Endothelial cell of umbilical vein (primary cell): ENCODE data around the gene AKR7A3. TPM values are rescaled to one million over a fixed set of nuclear protein-coding genes. Genes with fewer than 3 reads are reported as not detected.

ENCODE experiments used
- BruUV-seq: library from RNA; stranded (reverse); fragments of 400-500 nt; replicated peaks from 2 replicates; lab custom pipeline; 2021; lab: Mats Ljungman, UMichigan
- CTCF ChIA-PET: fragments of 300-600, 350-600 bp; sonication (Branson Sonifier 250); formaldehyde crosslinking; loops from one replicate; lab custom pipeline; 2021; ENCODE audit warnings: antibody characterized with exemption, inconsistent platforms; lab: Charles Lee
- POLR2A ChIA-PET: fragments of 300-600, 350-600 bp; sonication (Branson Sonifier 250); formaldehyde crosslinking; loops from one replicate; lab custom pipeline; 2021; ENCODE audit warnings: antibody characterized with exemption, inconsistent platforms; lab: Charles Lee
- DNase-seq: peaks from one replicate; pipeline ENCODE4 v3.0.0-alpha.2; 2011; ENCODE audit warnings: low read depth, low spot score
- FAIRE-seq: peaks from 2 replicates; lab custom pipeline; 2011; peaks lifted over from hg19 to GRCh38; lab: Jason Lieb, UNC
- H2AFZ ChIP-seq: 2 replicates; pipeline ENCODE4 v1.6.0; 2012; ENCODE audit warnings: low read depth, low read length, control low read depth, inconsistent platforms
- H3K27ac ChIP-seq: 2 replicates; pipeline ENCODE4 v1.5.1; 2011; ENCODE audit warnings: low read depth, mild to moderate bottlenecking, control low read depth, low read length, moderate library complexity; ENCODE audit not compliant: insufficient read depth
- H3K27me3 ChIP-seq, 2 experiments: 2 replicates each; pipeline versions ENCODE4 v1.6.0 to v1.6.1; 2011; ENCODE audit warnings: low read length in 2 of 2, mixed read lengths in 1 of 2; ENCODE audit not compliant: control insufficient read depth in 2 of 2, insufficient read depth in 2 of 2
- H3K36me3 ChIP-seq, 2 experiments: 2 replicates in 1 of 2; 3 replicates in 1 of 2; pipeline ENCODE4 v1.5.1; 2011; ENCODE audit warnings: low read length in 2 of 2, mild to moderate bottlenecking in 1 of 2, moderate library complexity in 1 of 2; ENCODE audit not compliant: control insufficient read depth in 2 of 2, insufficient read depth in 2 of 2; ENCODE audit errors: extremely low read depth in 1 of 2
- H3K4me1 ChIP-seq: 3 replicates; pipeline ENCODE4 v1.5.1; 2011; ENCODE audit warnings: mild to moderate bottlenecking, low read length; ENCODE audit not compliant: control insufficient read depth, insufficient read depth; ENCODE audit errors: extremely low read depth
- H3K4me2 ChIP-seq: 2 replicates; pipeline ENCODE4 v1.6.1; 2011; ENCODE audit warnings: low read length, control low read depth, mixed read lengths; ENCODE audit not compliant: insufficient read depth
- H3K4me3 ChIP-seq, 3 experiments: fragments of 200-600 bp in 1 of 3; sonication (generic), shearing (Covaris generic) in 1 of 3; replicated peaks in 1 of 3; 2 replicates each; pipeline ENCODE4 v1.5.1; 2011 to 2016; ENCODE audit warnings: control low read depth in 3 of 3, low read length in 3 of 3, mild to moderate bottlenecking in 2 of 3, inconsistent platforms in 1 of 3, low read depth in 1 of 3, moderate library complexity in 1 of 3; ENCODE audit not compliant: insufficient read depth in 1 of 3
- H3K79me2 ChIP-seq: 2 replicates; pipeline ENCODE4 v1.6.0; 2012; ENCODE audit warnings: low read length, inconsistent platforms; ENCODE audit not compliant: control insufficient read depth, insufficient read depth
- H3K9ac ChIP-seq: replicated peaks from 2 replicates; pipeline ENCODE3; 2011; ENCODE audit warnings: low read length, control low read depth; ENCODE audit not compliant: insufficient read depth; ENCODE audit errors: extremely low read depth
- H3K9me1 ChIP-seq: replicated peaks from 3 replicates; pipeline ENCODE4 v1.6.0; 2011; ENCODE audit warnings: mild to moderate bottlenecking, low read length; ENCODE audit not compliant: control insufficient read depth, insufficient read depth; ENCODE audit errors: extremely low read depth
- H3K9me3 ChIP-seq: replicated peaks from 2 replicates; pipeline ENCODE4 v1.5.1; 2012; ENCODE audit warnings: low read length, inconsistent platforms; ENCODE audit not compliant: control insufficient read depth, insufficient read depth
- H4K20me1 ChIP-seq: replicated peaks from 2 replicates; pipeline ENCODE3; 2011; ENCODE audit warnings: mild to moderate bottlenecking, low read length; ENCODE audit not compliant: control insufficient read depth, insufficient read depth; ENCODE audit errors: extremely low read depth
- CTCF ChIP-seq, 2 donors: IDR thresholded peaks; 1 replicate in 1 of 2; 2 replicates in 1 of 2; pipeline ENCODE4 v1.5.1; 2011; ENCODE audit warnings: low read length in 2 of 2, mild to moderate bottlenecking in 2 of 2, moderate library complexity in 2 of 2, control low read depth in 1 of 2, inconsistent platforms in 1 of 2, low read depth in 1 of 2; ENCODE audit not compliant: insufficient read depth in 1 of 2; ENCODE audit errors: extremely low read depth in 1 of 2
- EZH2 ChIP-seq: IDR thresholded peaks from 2 replicates; pipeline ENCODE4 v1.6.1; 2012; ENCODE audit warnings: borderline replicate concordance, low read depth, mild to moderate bottlenecking, moderate library complexity, low read length, inconsistent platforms; ENCODE audit not compliant: severe bottlenecking
- FOS ChIP-seq: IDR thresholded peaks from 2 replicates; pipeline ENCODE4 v1.6.1; 2011; ENCODE audit warnings: mild to moderate bottlenecking, low read length, moderate library complexity, borderline replicate concordance; ENCODE audit not compliant: insufficient read depth
- GATA2 ChIP-seq: IDR thresholded peaks from 2 replicates; pipeline ENCODE4 v1.7.0; 2011; ENCODE audit warnings: low read depth, mild to moderate bottlenecking, moderate library complexity, mixed read lengths, low read length; ENCODE audit not compliant: insufficient read length, insufficient read depth
- JUN ChIP-seq: IDR thresholded peaks from 2 replicates; pipeline ENCODE4 v1.6.1; 2011; ENCODE audit warnings: borderline replicate concordance, low read depth; ENCODE audit not compliant: insufficient read length, insufficient read depth
- MAX ChIP-seq: IDR thresholded peaks from 2 replicates; pipeline ENCODE4 v1.6.1; 2011; ENCODE audit not compliant: insufficient read depth, insufficient read length
- MYC ChIP-seq: IDR thresholded peaks from one replicate; pipeline ENCODE4 v1.6.1; 2011; ENCODE audit warnings: mild to moderate bottlenecking, low read depth, low read length
- POLR2A ChIP-seq: IDR thresholded peaks from 2 replicates; pipeline ENCODE4 v1.6.1; 2012; ENCODE audit warnings: low read depth, mild to moderate bottlenecking, control low read depth, low read length
- POLR2AphosphoS5 ChIP-seq: IDR thresholded peaks from 2 replicates; pipeline ENCODE4 v1.6.1; 2012; ENCODE audit warnings: low read depth, mild to moderate bottlenecking, control low read depth, low read length, moderate library complexity; ENCODE audit not compliant: insufficient read depth
- dilution Hi-C: fragments of 300-500 bp; cut with MboI; formaldehyde crosslinking; loops from one replicate; pipeline ENCODE4 v1.15.0; 2019; ENCODE audit warnings: low sequenced_read_pairs; ENCODE audit not compliant: extremely low pct_ligation_motif_present
- intact Hi-C: fragments of 100-400 bp; cut with micrococcal nuclease; formaldehyde crosslinking; loops from one replicate; pipeline ENCODE4 v1.10.0; 2022
- polyA plus RNA-seq, 4 experiments: library from polyadenylated mRNA; depleted of rRNA in 3 of 4; stranded (reverse) in 3 of 4; unstranded in 1 of 4; fragments of >200 nt; gene quantifications; 2 replicates each; pipeline versions ENCODE4 v1.2.1 to v1.2.3, GENCODE V29; 2011 to 2012; ENCODE audit warnings: missing spikeins in 1 of 4
- total RNA-seq: library from RNA; stranded (reverse); gene quantifications from 2 replicates; pipeline ENCODE4 v1.2.3, GENCODE V29; 2021

Gene AKR7A3
- total and polyA plus RNA-seq, 2 donors (not counting 3 experiments of a cell fraction or from before 2014, with no cell fraction given): 0.49 to 0.50 TPM

DNA sequence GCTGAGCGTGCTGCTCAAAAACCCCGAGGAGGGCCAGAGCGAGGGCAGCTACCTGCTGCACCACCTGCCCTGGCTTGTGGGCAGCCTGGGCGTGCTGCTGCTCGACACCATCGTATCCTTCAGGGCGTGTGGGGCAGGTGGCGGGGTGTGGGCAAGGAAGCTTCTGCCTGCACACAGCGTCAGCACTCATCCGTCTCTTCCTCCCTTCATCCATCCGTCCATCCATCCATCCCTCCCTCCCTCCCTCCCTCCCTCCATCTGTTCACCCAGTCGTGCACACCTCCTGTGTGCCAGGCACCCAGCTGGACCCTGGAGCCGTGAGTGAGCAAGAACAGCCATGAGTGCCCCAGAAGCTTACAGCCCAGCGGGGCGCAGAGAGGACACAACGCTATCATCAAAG is 38.7 kb upstream of the AKR7A3 start:
- no peaks in the 10 kb centered on the region for H3K4me1 ChIP-seq
- no peaks in the 10 kb centered on the region for H3K9me3 ChIP-seq
- POLR2A ChIA-PET: no interaction called here
- H3K36me3 ChIP-seq: peaks cover 4 to 35% of the 10 kb centered on the region in 2 experiments
- H2AFZ ChIP-seq: no peak overlapping the region
- H3K4me3 ChIP-seq: no peak overlapping the region
- no peak overlapping the region for H3K4me2 ChIP-seq
- no peak overlapping the region for H3K9ac ChIP-seq
- H3K9me1 ChIP-seq: no peaks in the 10 kb centered on the region
- dilution Hi-C loops (no loop called here), intact Hi-C loops (no loop called here)
- no peak overlapping the region for H3K27ac ChIP-seq
- no peak for DNase-seq
- FAIRE-seq: no peak
- CTCF ChIA-PET: interaction anchor here (1.2 to 1.6 kb wide), 2 partner anchors 17 to 327 kb away, joined by 3 to 4 read pairs; no protein-coding TSS in a partner anchor
- no peak for TF ChIP-seq CTCF (IDR thresholded peaks at IDR 0.05; ENCODE audit: extremely low read depth in 1 of 2, insufficient read depth in 1 of 2, low read depth in 1 of 2, low read length in 2 of 2)
- TF ChIP-seq POLR2AphosphoS5: no peak
- TF ChIP-seq EZH2: no peak
- no peak for TF ChIP-seq FOS
- TF ChIP-seq POLR2A: no peak
- TF ChIP-seq MYC: no peak
- TF ChIP-seq GATA2: no peak
- TF ChIP-seq JUN: no peak
- no peak for TF ChIP-seq MAX
- no peaks in the 10 kb centered on the region for H3K27me3 ChIP-seq
- H4K20me1 ChIP-seq: no peaks in the 10 kb centered on the region
- BruUV-seq: no TSS peak
- no peaks in the 10 kb centered on the region for H3K79me2 ChIP-seq
